ENCODE data around the gene LYPD4. TPM values are rescaled to one million over a fixed set of nuclear protein-coding genes. Genes with fewer than 3 reads are reported as not detected.

LYPD4 gene
- polyA plus RNA-seq, 2 of the 4 experiments (the other 2 are of a cell fraction): not detected

DNA sequence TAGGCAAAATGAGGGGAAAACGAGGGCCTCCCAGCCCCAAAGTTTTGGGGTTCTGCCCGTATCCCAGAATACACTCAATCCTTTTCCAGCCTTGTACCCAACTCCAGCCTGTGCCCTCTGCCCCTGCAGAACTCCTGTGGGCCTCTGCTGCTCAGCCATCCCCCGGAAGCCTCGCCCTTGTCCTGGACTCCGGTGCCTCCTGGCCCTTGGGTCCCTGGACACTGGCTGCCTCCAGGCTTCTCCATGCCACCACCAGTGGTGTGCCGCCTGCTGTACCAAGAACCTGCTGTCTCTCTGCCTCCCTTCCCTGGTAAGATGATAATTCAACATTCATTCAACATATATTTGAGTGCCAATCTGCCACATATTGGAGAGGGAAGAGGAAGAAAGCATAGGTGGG lies 4.2 kb upstream of the LYPD4 start (continued):
- TF ChIP-seq HOXB5 (CRISPR knock-in tag; IDR thresholded peaks at IDR 0.05): no peak
- TF ChIP-seq MAFK (IDR thresholded peaks at IDR 0.05; ENCODE audit: partially characterized antibody): no peak
- no peak for TF ChIP-seq ZNF302 (CRISPR knock-in tag; IDR thresholded peaks at IDR 0.05)

DNA sequence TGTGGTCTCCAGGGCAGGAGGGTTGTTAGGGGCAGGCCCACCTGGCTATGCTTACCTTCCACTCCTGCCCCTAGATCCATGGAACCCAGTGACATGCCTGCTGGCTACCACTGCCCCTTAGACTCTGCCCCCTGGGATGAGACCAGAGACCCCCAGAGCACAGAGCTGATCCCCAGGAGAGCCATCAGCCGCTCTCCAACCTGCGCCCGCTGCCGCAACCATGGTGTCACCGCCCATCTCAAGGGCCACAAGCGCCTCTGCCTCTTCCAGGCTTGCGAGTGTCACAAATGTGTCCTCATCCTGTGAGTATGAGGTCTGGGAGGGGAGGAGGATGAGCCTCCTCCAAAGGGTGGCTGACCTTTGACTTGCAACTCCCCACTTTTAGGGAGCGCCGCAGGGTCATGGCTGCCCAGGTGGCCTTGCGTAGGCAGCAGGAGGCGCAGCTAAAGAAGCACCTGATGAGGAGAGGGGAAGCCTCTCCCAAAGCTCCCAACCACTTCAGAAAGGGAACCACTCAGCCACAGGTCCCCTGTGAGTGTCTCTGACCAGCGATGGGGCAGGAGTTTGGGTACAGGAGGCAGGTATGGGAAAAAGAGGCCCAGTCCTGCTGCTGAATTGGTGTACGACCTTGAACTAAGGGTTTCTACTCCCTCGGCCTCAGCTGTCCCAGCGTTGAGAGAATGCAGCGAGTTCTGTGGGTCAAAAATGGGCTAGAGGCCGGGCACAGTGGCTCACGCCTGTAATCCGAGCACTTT lies 3.0 kb upstream of the LYPD4 start:
- Histone ChIP-seq H3K4me2 (no peak overlapping the region), H3K4me3 (no peak overlapping the region), H3K9me3 (no peaks in the 10 kb centered on the region), H3K27ac (no peak overlapping the region), H3K4me1 (no peaks in the 10 kb centered on the region)
- no peak for DNase-seq (ENCODE audit: low read depth in 1 of 2, low spot score in 1 of 2)
- 77% methylated on average over 19 of the region's 19 CpGs for WGBS (ENCODE audit: missing lambda C conversion rate)
- CTCF ChIA-PET: interaction anchor here (0.6 to 16.4 kb wide), 11 partner anchors 8 to 417 kb away, joined by 3 to 243 read pairs (median 6); partner anchors contain the start of gene RPS19
- FAIRE-seq: no peak
- ATAC-seq: no peak
- TF ChIP-seq ZNF302 (CRISPR knock-in tag; IDR thresholded peaks at IDR 0.05): no peak
- no peak for TF ChIP-seq SMC3 (IDR thresholded peaks at IDR 0.05)
- POLR2A ChIA-PET: interaction anchor here (3.5 kb wide), 1 partner anchor 12 kb away, joined by 17 read pairs; the partner anchor contains the start of gene RPS19

DNA sequence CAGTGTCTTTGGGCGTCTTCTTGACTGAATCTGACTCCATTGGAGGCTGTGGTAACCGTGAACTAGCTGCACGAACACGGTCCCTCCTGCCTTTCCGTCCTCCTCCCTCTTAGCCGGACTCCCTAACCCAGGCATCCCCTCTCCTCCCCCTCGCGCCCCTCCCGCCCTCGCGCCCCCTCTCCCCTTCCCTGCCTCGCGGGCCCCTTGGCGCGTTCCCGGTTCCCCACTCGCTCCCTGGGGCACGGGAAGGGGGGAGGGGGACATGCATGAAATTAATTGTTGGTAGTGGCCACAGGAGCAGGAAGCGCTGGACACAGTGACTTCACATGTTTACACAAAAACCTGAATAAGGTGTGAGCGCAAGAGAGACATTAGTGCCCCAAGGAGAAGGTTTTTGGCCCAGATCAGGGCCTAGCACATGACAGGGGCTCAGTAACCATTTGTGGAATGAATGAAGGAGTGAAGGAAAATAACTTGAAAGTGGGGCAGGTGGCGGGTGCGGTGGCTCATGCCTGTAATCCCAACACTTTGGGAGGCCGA lies 638 bp upstream of the LYPD4 start:
- Histone ChIP-seq H3K4me3 (no peak overlapping the region), H3K27ac (no peak overlapping the region), H3K4me2 (no peak overlapping the region), H3K9me3 (no peaks in the 10 kb centered on the region), H3K4me1 (no peaks in the 10 kb centered on the region)
- FAIRE-seq (no peak), ATAC-seq (no peak), DNase-seq (ENCODE audit: low read depth in 1 of 2, low spot score in 1 of 2) (no peak)
- 84% methylated on average over 20 of the region's 23 CpGs for WGBS (ENCODE audit: missing lambda C conversion rate)
- CTCF ChIA-PET: interaction anchor here (1.6 to 16.4 kb wide), 4 partner anchors 10 to 50 kb away, joined by 7 to 243 read pairs (median 11); partner anchors contain the start of gene CEACAM3
- TF ChIP-seq JUN (IDR thresholded peaks at IDR 0.05) (no peak), ZC3H11A (IDR thresholded peaks at IDR 0.05) (no peak), PHF8 (IDR thresholded peaks at IDR 0.05; ENCODE audit: borderline replicate concordance, low read depth) (no peak), EHF (CRISPR knock-in tag; IDR thresholded peaks at IDR 0.05) (no peak), ZFP36 (IDR thresholded peaks at IDR 0.05; ENCODE audit: borderline replicate concordance, partially characterized antibody) (no peak), NPAS2 (CRISPR knock-in tag; IDR thresholded peaks at IDR 0.05; ENCODE audit: borderline replicate concordance) (no peak)
- TF ChIP-seq, protein P1, sequence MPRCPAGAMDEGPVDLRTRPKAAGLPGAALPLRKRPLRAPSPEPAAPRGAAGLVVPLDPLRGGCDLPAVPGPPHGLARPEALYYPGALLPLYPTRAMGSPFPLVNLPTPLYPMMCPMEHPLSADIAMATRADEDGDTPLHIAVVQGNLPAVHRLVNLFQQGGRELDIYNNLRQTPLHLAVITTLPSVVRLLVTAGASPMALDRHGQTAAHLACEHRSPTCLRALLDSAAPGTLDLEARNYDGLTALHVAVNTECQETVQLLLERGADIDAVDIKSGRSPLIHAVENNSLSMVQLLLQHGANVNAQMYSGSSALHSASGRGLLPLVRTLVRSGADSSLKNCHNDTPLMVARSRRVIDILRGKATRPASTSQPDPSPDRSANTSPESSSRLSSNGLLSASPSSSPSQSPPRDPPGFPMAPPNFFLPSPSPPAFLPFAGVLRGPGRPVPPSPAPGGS (IDR thresholded peaks at IDR 0.05): no peak
- POLR2A ChIA-PET: interaction anchor here (2.3 kb wide), 1 partner anchor 15 kb away, joined by 10 read pairs; the partner anchor contains the start of gene RPS19

DNA sequence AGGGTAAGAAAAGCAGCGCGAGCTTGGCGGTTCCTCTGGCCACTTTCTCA lies 343 bp upstream of the LYPD4 start, which contains the start of gene DMRTC2:
Gene DMRTC2, plus strand, starts transcription at position 42 of the 50 bp plus-strand sequence. CDS start 2,387 bp downstream, outside the sequence.
- Histone ChIP-seq H3K4me3 (no peak within 1 kb of the TSS), H3K9me3 (no peaks in the 10 kb centered on the region), H3K27ac (no peak within 1 kb of the TSS), H3K4me1 (no peaks in the 10 kb centered on the region), H3K4me2 (no peak within 1 kb of the TSS)
- no peak for FAIRE-seq
- DNase-seq (ENCODE audit: low read depth in 1 of 2, low spot score in 1 of 2): no peak
- POLR2A ChIA-PET: interaction anchor here (2.3 kb wide), 1 partner anchor 15 kb away, joined by 10 read pairs; the partner anchor contains the start of gene RPS19
- CTCF ChIA-PET: interaction anchor here (1.6 to 2.6 kb wide), 4 partner anchors 9 to 281 kb away, joined by 4 to 14 read pairs (median 8); partner anchors contain the start of gene CEACAM3
- no peak for ATAC-seq
- 94% methylated on average over 3 of the region's 3 CpGs for WGBS (ENCODE audit: missing lambda C conversion rate)
- TF ChIP-seq ESRRA (IDR thresholded peaks at IDR 0.05; ENCODE audit: borderline replicate concordance, low read length) (no peak), NFE2L2 (conservative IDR thresholded peaks at IDR 0.05; ENCODE audit: low read length) (no peak), ZSCAN20 (CRISPR knock-in tag; IDR thresholded peaks at IDR 0.05) (no peak), FOSB (CRISPR knock-in tag; IDR thresholded peaks at IDR 0.05) (no peak), HOXB13 (CRISPR knock-in tag; IDR thresholded peaks at IDR 0.05; ENCODE audit: low read depth) (no peak), NPAS2 (CRISPR knock-in tag; IDR thresholded peaks at IDR 0.05; ENCODE audit: borderline replicate concordance) (no peak), EHF (CRISPR knock-in tag; IDR thresholded peaks at IDR 0.05) (no peak), ZFP36 (IDR thresholded peaks at IDR 0.05; ENCODE audit: borderline replicate concordance, partially characterized antibody) (no peak), MAFK (IDR thresholded peaks at IDR 0.05; ENCODE audit: partially characterized antibody) (no peak), RCOR1 (IDR thresholded peaks at IDR 0.05; ENCODE audit: low read depth, low read length) (no peak), CEBPB (IDR thresholded peaks at IDR 0.05) (no peak), CHD2 (IDR thresholded peaks at IDR 0.05; ENCODE audit: low read length, partially characterized antibody) (no peak), SREBF2 (IDR thresholded peaks at IDR 0.05) (no peak), HOXA7 (CRISPR knock-in tag; IDR thresholded peaks at IDR 0.05) (no peak)
- TF ChIP-seq, protein P2, sequence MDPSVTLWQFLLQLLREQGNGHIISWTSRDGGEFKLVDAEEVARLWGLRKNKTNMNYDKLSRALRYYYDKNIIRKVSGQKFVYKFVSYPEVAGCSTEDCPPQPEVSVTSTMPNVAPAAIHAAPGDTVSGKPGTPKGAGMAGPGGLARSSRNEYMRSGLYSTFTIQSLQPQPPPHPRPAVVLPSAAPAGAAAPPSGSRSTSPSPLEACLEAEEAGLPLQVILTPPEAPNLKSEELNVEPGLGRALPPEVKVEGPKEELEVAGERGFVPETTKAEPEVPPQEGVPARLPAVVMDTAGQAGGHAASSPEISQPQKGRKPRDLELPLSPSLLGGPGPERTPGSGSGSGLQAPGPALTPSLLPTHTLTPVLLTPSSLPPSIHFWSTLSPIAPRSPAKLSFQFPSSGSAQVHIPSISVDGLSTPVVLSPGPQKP (IDR thresholded peaks at IDR 0.05; ENCODE audit: low read depth, low read length): no peak
- TF ChIP-seq, protein P3, sequence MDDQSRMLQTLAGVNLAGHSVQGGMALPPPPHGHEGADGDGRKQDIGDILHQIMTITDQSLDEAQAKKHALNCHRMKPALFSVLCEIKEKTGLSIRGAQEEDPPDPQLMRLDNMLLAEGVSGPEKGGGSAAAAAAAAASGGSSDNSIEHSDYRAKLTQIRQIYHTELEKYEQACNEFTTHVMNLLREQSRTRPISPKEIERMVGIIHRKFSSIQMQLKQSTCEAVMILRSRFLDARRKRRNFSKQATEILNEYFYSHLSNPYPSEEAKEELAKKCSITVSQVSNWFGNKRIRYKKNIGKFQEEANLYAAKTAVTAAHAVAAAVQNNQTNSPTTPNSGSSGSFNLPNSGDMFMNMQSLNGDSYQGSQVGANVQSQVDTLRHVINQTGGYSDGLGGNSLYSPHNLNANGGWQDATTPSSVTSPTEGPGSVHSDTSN (IDR thresholded peaks at IDR 0.05): no peak
- TF ChIP-seq, protein P4, sequence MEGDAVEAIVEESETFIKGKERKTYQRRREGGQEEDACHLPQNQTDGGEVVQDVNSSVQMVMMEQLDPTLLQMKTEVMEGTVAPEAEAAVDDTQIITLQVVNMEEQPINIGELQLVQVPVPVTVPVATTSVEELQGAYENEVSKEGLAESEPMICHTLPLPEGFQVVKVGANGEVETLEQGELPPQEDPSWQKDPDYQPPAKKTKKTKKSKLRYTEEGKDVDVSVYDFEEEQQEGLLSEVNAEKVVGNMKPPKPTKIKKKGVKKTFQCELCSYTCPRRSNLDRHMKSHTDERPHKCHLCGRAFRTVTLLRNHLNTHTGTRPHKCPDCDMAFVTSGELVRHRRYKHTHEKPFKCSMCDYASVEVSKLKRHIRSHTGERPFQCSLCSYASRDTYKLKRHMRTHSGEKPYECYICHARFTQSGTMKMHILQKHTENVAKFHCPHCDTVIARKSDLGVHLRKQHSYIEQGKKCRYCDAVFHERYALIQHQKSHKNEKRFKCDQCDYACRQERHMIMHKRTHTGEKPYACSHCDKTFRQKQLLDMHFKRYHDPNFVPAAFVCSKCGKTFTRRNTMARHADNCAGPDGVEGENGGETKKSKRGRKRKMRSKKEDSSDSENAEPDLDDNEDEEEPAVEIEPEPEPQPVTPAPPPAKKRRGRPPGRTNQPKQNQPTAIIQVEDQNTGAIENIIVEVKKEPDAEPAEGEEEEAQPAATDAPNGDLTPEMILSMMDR (IDR thresholded peaks at IDR 0.05): no peak
